IMR-90 (cell line): ENCODE results near the gene AMER2.

ENCODE experiments used
- FOS ChIP-seq: fragments of 150-350 bp; IDR thresholded peaks from 2 replicates; pipeline ENCODE4 v1.6.1; 2016; ENCODE audit warnings: low read depth, low read length
- MAZ ChIP-seq: IDR thresholded peaks from 2 replicates; pipeline ENCODE4 v1.6.1; 2012; ENCODE audit warnings: low read depth, mild to moderate bottlenecking, low read length, improper control_type of control experiment, moderate library complexity, borderline replicate concordance
- POLR2A ChIP-seq: IDR thresholded peaks from 2 replicates; pipeline ENCODE4 v1.6.1; 2012; ENCODE audit warnings: mild to moderate bottlenecking, low read depth, low read length
- SMC3 ChIP-seq: fragments of 150-350 bp; IDR thresholded peaks from 2 replicates; pipeline ENCODE4 v1.6.1; 2016; ENCODE audit warnings: low read depth, mild to moderate bottlenecking, antibody characterized with exemption, low read length, moderate library complexity
- USF2 ChIP-seq: fragments of 150-350 bp; IDR thresholded peaks from 2 replicates; pipeline ENCODE4 v1.6.1; 2017; ENCODE audit warnings: mild to moderate bottlenecking, antibody characterized with exemption, low read length, low read depth
- TF ChIP-seq, protein P1 (sequence below): conservative IDR thresholded peaks from 2 replicates; pipeline ENCODE4 v1.5.1; 2012; ENCODE audit warnings: mild to moderate bottlenecking, low read depth, low read length, improper control_type of control experiment

- TF ChIP-seq MAZ (no peak), POLR2A (no peak), FOS (no peak), SMC3 (no peak), USF2 (no peak)
- TF ChIP-seq, protein P1, sequence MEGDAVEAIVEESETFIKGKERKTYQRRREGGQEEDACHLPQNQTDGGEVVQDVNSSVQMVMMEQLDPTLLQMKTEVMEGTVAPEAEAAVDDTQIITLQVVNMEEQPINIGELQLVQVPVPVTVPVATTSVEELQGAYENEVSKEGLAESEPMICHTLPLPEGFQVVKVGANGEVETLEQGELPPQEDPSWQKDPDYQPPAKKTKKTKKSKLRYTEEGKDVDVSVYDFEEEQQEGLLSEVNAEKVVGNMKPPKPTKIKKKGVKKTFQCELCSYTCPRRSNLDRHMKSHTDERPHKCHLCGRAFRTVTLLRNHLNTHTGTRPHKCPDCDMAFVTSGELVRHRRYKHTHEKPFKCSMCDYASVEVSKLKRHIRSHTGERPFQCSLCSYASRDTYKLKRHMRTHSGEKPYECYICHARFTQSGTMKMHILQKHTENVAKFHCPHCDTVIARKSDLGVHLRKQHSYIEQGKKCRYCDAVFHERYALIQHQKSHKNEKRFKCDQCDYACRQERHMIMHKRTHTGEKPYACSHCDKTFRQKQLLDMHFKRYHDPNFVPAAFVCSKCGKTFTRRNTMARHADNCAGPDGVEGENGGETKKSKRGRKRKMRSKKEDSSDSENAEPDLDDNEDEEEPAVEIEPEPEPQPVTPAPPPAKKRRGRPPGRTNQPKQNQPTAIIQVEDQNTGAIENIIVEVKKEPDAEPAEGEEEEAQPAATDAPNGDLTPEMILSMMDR: no peak
These were observed 41.6 kb upstream of the AMER2 start for GRCh38 chr13:25213715-25214114.
